Measurements from ENCODE around the gene ARHGDIB.

Gene ARHGDIB

DNA sequence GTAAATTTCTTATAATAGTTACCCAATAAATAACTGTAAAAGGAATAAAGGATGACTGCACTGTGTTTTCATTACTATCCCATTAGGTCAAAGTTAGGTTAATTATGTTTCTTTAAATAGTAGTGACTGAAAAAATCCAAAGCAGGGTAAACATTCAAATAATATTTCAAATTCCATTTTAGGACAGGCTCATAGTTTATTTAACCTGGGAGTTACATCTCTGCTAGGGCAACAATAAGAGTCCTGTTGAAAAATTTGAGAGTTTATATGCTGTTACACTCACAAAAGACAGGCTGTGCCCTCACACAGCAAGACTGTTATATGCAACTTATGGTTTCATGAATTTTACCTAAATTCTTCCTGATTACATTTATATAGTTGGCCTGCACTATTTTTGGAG, 31.1 kb downstream of the ARHGDIB start:
- no peak for DNase-seq (ENCODE audit: low read depth in 2 of 2)

DNA sequence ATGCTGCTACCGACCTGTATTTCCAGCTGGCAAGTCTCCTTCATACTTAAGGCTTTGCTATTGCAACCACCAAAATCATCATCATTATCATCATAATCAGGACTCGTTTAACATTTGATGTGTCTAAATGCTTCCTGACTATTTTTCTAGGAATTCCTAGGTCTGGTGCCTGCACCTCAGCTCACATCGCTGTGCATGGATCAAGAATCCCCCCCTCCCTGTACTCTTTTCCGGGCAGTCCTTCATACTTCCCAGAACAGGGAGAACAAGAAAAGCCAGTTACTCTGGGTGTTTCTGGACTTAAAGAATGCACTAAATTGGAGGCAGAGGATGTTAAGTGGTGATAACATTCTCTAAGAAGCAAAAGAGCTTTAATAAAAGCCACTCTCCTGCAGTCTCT, 32.5 kb downstream of the ARHGDIB start:
- DNase-seq (ENCODE audit: low read depth in 2 of 2): no peak

DNA sequence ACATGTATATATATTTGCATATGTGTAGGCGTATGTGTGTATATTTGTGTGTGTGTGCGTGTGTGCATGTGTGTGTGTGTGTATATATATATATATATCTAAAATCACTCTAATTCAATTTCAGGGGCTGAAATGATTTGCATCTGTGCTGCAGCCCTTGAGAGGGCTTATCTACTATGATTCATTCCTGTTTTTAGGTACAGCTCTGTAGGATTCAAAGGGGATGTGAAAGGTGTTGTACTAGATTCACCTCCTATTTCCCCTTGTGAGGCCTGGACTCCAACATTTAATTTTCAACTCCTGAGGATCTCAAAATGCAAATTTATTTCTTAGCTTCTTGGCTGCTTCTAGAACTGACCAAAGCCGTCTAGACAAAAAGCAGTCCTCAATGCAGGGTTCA, 34.1 kb downstream of the ARHGDIB start:
- no peak for DNase-seq (ENCODE audit: low read depth in 2 of 2)

DNA sequence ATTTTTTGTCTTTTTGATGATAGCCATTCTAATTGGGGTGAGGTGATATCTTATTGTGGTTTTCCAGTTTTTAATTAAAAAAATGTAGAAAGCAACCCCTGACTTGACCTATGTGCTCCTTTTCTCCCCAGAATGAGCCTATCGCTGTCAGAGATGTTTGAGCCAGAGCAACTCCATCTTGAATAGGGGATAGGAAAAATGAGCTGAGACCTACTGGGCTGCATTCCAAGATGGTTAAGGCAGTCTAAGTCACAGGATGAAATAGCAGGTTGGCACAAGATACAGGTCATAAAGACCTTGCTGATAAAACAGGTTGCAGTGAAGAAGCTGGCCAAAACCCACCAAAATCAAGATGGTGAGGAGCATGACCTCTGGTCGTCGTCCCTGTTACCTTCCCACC, 36.9 kb downstream of the ARHGDIB start:
- DNase-seq (ENCODE audit: low read depth in 2 of 2): no peak

DNA sequence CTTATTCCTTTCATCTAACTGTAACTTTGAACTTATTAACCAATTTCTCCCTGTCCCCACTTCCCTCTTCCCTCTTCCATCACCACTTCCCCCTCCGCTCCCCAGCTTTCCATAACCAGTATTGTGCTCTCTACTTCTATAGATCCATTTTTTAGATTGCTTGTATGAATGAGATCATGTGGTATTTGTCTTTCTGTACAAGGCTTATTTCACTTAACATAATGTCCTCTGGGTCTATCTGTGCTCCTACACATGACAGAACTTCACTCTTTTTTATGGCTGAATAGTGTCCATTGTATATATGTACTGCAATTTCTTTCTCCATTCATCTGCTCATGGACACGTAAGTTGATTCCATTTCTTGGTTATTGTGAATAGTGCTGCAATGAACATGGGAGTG, 37.5 kb downstream of the ARHGDIB start:
- DNase-seq (ENCODE audit: low read depth in 2 of 2): no peak

DNA sequence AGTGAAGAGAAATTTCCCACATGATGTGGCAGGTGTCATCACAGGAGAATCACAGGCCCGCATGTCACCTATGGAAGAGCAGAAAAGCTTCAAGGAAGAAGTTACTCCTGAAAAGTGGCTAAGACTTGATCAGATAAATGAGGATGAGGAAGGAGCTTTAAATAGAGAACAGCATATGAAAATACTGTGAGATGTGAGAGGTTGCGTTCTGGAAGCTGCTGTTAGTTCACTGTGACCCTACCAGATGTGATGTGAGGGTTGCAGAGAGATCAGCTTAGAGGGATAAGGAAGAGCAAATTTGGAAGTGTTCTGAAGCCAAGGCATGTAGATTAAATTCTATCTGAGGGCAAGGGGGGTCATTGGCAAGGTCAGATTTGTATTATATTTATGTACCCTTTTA, 40.2 kb downstream of the ARHGDIB start:
- no peak for DNase-seq (ENCODE audit: low read depth in 2 of 2)

DNA sequence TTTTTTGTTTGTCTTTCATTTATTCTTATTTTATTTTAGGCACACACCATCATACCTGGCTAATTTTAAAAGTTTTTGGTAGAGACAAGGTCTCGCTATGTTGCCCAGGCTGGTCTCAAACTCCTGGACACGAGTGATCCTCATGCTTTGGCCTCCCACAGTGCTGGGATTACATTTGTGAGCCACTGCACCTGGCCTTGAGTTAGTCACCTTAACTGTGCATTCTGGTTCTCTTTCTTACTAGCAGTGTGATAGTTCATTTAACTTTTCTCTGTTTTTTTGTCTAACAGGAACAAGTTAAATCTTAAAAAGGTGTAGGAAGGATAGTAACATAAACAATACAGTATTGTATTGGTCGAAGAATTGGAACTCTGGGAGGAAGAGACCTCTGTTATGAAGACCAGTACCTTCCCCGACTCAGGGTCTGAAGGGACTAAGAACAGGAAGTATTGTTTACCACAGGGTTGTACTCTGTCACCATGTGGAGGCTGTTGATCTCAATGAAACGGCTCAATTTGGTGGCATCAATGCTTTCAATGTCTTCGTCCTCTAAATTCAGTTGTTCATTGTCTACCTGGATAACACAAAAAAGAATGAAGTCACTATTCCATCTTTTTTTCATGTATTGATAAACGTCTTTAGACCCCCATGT, 40.8 kb downstream of the ARHGDIB start:
- DNase-seq (ENCODE audit: low read depth in 2 of 2): no peak

DNA sequence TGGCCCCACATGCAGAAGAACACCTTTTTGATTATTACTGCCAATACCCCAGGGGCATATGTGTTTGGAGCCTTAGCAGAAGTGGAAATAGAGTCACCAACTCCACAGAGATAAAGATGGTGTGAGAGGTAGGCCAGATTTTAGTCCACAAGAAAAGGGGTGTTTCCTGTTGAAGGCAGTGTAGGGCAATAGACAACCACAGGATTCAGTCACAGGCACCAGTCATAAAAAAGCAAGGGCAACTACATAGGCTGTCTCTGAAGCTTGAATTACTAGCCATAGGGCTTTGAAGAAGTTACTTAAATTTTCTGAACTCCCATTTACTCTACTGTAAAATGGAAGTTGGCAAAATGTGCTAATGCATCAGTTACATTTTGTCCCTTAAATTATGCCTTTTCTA, 41.9 kb downstream of the ARHGDIB start:
- no peak for DNase-seq (ENCODE audit: low read depth in 2 of 2)

DNA sequence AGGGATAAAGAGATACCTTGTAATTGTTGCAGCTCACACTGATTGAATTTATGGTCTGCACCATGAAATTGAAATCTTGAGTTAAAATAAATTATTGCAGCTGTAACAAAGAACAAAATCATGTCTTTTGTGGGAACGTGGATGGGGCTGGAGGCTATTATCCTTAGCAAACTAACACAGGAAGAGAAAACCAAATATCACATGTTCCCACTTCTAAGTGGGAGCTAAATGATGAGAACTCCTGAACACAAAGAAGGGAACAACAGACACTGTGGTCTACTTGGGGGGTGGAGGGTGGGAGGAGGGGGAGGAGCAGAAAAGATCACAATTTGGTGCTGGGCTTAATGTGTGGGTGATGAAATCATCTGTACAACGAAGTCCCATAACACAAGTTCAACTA, 45.7 kb downstream of the ARHGDIB start:
- DNase-seq (ENCODE audit: low read depth in 2 of 2): no peak

DNA sequence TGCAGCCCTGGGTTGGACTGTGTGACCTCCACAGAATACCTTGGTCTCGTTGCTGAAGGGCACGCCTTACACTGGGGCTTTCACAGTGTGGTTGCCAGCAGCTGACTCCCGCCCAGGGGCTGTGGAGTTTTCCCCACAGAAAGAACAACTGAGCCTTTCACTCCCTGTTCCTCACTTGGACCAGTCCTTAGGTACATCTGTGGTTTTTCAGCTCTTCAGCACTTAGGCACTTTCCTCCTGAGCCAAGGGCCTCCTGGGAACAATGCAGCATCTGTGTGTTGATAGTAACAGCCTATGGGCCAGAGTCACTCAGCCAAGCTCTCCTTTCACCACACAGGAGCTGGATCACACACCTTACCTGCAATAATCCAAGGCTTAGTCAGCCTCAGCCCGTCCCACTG, 48.0 kb downstream of the ARHGDIB start:
- no peak for DNase-seq (ENCODE audit: low read depth in 2 of 2)

DNA sequence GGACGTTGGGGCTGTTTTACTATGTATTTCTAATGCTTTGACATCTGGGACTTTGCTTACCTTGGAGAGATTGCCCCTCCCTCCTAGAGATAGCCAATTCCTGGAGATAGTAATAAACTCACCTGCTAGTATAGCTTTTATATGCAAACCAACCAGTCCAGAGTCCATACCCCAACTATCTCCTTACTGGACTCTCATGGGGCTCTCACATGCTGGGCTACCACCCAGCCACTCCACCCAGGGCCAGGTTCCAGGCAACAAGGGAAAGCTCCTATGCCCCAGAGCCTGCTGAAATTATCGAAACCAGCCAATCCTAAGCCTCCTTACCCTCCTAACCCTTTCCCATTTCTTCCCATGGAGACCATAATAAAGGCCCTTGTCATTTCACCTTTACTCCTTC, 50.3 kb downstream of the ARHGDIB start:
- no peak for DNase-seq (ENCODE audit: low read depth in 2 of 2)

DNA sequence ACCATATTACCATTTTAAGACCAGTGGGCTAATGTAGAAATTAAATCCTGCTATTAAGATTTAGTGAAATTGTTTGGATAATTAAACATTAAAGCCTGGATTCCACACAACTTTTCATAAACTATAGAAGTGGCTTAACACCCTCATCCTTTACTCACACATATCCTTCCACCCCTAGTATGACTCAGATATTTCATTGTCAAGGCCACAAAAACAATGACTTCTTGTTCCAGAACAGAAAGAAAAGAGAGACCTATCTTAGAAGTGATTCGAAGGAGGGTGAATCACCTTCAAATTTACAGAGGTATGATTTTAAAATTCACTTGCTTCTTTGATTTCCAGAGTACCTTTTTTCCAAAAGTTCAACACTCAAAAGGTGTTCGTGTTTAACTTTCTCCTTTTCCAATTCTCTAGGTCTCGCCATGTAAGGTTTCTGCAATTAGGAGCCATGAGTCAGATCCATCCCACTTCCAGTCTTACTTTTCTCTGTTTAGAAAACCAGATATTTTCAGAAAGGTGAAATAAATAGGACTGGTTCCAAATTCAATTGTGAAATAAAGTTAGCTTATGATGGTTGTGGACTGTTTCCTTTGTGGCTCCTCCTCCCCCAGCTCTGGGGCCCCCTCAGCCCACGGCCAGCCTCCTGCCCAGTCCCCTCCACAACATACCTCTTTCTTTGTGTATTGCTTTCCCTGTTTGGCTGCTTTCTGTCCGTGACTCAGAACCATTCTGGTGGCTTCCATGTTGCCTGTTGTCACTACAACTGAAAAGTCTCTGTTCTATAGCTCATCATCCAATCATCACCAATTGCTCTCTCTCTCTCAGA, 51.1 kb downstream of the ARHGDIB start:
- no peak for DNase-seq (ENCODE audit: low read depth in 2 of 2)

DNA sequence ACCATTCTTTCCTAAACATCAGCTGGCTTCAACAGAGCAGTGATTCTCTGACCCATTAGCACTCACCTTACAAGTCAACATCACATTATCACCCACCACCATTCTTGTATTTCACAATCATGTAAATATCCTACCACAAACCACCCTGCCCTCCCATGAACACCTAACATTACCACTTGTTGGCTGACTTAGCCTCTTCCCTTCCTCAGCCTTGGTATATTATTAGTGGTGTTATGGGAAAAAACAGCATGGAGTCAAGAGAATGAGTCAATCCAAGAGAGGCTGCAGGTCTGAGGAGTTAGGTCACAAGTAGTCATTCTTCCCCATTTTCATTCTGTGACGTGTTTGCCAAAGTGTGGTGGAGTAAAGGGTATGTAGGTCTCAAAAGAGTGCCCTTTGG, 53.4 kb downstream of the ARHGDIB start:
- no peak for DNase-seq (ENCODE audit: low read depth in 2 of 2)

DNA sequence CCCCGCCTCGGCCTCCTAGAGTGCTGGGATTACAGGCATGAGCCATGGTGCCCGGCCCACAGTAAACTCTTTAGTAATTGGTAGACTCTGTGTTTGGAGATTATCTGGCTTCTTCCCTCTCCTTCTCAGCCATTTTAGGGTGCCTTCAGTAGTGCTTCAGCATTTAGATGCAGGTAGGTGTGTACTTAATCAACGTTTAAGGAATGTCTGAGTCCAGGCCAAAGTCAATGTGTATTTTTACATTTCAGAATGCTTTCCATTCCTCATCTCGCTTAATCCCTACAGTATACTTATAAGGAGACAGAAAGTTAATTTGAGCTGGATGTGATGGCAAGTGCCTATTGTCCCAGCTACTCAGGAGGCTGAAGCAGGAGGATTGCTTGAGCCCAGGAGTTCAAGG, 55.3 kb downstream of the ARHGDIB start:
- no peak for DNase-seq (ENCODE audit: low read depth in 2 of 2)

DNA sequence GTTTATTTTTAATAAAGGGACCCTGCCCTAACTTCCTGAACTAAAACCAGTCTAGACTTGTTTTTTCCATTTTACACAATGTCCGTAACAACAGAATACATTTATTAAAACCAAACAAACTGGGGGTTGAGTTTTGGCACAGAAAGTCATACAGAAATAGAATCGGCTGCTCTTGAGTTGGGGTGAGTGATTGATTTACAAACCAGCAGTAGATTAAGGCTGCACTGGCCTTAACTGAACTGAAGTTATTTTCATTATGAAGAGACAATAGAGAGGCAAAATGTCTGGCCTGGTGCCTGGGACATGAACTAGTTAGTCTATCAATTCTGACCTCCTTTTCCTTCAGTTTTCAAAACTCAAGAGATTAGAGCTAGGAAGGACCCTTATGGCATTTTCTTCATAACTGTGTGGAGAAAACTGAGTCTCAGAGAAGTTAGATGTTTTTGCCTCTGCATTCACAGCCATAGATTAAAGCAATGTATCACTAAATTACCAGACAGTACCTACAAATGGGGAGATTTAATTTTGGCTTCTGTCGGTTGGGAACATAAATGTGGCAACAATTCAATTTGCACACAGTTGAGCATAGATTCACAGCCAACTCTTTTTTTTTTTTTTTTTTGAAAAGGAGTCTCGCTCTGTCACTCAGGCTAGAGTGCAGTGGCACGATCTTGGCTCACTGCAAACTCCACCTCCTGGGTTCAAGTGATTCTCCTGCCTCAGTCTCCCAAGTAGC, 56.0 kb downstream of the ARHGDIB start:
- no peak for DNase-seq (ENCODE audit: low read depth in 2 of 2)

DNA sequence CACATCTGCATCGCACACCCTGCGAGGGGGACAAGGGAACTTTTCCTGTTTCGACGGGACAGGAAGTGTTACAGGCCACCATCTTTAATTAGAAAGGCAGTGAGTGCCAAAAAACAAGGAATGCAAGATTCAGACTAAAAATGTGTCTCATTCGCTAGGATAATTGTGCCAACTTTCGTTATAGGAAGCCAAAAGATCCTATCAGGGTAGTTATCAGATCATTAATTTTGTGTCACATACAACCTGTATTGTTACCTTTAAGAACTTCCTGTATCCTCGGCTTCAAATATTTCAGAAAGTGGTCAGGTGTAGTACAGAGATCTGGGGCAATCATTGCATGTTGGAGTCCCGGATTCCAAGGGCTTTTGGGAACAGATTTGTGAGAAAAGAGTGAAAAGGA, 56.5 kb downstream of the ARHGDIB start:
- no peak for DNase-seq (ENCODE audit: low read depth in 2 of 2)

DNA sequence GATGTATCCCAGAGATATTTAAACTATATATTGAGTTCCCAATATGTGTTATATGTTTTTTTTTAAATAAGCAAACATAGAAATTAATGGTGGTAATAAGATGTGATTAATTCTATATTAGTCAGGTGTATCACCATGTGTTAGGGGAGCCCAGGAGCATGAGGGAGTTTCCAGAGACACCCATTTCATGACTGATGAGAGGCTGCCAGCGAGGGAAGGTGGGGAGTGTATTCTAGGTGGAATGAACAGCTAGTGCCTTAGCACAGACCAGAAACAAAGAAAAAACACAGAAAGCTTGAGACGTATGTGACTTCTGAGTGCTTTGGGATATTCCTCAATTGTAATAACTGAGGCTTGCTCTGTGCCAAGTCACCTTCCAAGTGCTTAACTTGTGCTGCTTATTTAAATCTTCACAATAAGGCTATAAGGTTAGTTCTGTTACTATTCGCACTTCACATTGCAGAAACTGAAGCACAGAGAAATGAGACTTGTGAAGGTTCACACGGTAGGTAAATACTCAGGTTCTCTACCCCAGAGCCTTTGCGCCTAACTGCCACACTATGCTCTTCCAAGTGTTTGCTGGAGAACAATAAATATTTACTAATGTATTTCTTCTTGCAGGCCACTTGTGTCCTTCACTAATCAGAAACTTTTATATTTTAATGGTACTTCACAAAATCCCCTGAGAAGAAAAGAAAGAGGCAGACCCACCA, 57.9 kb downstream of the ARHGDIB start:
- DNase-seq (ENCODE audit: low read depth in 2 of 2): no peak

DNA sequence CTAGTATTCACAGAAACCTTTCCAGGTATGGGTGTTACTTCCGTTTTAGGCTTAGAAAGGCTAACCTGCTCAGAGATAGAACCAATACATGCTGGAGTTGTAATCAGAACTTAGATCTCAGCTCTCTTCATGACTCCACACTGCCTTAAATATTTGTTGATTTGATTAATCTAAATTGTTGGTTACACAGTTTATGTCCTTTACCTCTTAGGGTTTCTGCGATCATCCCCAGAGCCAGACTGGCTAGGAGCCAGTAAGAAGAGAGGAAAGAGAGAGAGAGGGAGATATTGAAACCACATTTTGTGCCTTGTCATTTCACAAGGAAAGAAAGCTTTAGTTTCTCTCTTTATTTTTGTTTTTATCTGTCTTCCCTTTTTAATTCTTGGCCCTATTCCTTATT, 58.9 kb downstream of the ARHGDIB start:
- no peak for DNase-seq (ENCODE audit: low read depth in 2 of 2)

DNA sequence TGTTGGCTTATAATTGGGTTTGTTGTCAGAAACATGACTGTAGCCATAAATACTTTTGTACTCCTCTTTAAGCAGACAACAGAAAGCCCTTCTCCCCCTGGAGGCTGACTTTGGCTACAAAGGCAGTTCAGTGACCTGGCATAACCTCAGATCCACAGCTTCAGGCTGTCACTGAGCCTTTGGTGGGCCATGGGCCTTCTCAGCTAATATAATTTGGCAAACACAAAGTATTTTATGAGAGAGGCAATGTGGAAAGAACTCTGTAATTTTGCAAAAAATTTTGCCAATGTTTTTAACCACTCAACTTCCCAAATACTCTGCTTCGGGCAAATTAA, 60.2 kb downstream of the ARHGDIB start:
- no peak for DNase-seq (ENCODE audit: low read depth in 2 of 2)

DNA sequence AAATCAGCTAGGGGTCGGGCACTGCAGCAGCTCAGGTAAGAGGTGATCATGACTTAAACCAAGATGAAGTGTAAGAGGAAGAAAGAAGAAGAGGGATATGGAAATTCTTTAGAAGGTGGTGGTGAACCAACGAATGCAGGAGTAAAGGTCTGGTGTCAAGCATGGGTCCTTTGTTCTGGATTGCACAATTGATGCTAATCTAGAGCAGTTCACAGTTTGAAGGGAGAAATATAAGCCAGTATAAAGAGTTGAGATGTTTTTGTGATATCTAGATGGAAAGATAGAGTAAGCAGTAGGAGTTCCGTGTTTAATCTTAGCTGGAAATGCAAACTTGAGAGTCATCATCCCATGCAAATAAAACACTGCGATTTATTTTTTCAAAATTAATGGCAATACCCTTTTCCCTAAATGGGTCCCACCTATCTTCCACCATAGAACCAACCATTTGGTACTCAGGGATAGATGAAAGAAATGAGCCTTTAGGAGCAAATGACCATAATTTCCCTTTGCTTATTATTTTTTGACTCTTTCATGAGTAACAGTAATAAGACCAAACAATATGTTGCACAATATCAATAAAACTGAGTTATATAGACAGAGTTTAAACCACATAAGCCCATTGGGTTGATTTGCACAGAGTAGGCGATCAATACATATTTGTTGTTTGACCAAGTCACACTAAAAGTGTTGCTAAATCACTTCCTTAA, 60.7 kb downstream of the ARHGDIB start:
- no peak for DNase-seq (ENCODE audit: low read depth in 2 of 2)

DNA sequence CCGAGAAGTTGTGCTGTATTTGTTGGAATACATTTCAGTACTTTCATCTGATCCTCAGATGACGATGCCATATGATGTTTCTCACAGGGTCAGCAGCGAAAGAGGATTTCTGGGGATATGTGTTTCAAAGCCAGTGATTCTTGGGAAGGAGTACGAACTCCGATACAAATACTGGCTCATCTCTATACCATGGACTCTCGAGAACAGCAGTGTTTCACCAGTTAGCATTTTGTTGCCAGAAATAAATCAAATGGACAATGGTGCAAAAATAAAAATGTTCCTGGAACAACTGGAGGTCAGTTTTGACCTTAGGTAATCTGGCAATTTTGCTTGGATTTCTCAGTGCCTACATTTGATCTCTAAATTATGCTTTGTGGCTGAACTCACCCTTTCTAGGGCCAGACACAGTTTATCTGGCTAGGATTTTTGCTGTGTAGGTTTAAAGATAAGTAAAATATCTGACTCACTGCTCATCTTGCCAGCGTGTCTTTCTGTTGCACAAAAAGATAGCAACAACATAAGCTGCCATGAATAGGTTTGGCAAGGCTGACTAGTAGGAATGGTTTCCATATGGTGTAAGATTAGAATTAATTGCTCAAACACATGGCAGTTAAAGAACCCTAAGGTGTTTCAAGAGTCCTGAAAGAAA, 64.8 kb downstream of the ARHGDIB start:
- DNase-seq (ENCODE audit: low read depth in 2 of 2): peak; percentile 48 to 51
